GM19193 (cell line): ENCODE results near the gene FNDC3B.
A peak's percentile ranks its signal among the peaks of the same experiment; 100 is the strongest.

Source experiments
- POLR2A ChIP-seq: IDR thresholded peaks from 4 replicates; pipeline ENCODE4 v1.6.1; 2011; ENCODE audit not compliant: insufficient read depth, insufficient read length; ENCODE audit errors: extremely low read depth

The FNDC3B gene

DNA sequence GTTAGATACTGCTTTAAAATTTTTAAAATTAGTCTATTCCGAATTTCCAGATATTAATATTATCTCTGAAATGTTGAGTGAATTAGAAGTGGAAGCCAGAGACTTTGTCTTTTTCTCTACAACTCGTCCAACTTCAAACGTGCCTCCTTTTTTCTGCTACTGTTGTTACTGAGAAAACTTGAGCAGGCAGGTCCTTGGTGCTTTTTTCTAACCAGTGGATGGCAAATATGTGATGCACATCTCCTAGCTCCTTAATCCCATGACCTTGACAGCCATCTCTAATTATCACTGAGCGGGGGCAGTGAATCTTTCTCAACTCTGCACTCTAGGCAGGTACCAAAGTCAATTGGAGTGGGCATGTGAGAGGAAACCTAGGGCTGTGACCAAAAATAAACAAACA is 50.7 kb downstream of the FNDC3B start:
- no peak for TF ChIP-seq POLR2A

GRCh38 chr3:172092658-172093057 is 53.3 kb downstream of the FNDC3B start:
- TF ChIP-seq POLR2A, result no peak

DNA sequence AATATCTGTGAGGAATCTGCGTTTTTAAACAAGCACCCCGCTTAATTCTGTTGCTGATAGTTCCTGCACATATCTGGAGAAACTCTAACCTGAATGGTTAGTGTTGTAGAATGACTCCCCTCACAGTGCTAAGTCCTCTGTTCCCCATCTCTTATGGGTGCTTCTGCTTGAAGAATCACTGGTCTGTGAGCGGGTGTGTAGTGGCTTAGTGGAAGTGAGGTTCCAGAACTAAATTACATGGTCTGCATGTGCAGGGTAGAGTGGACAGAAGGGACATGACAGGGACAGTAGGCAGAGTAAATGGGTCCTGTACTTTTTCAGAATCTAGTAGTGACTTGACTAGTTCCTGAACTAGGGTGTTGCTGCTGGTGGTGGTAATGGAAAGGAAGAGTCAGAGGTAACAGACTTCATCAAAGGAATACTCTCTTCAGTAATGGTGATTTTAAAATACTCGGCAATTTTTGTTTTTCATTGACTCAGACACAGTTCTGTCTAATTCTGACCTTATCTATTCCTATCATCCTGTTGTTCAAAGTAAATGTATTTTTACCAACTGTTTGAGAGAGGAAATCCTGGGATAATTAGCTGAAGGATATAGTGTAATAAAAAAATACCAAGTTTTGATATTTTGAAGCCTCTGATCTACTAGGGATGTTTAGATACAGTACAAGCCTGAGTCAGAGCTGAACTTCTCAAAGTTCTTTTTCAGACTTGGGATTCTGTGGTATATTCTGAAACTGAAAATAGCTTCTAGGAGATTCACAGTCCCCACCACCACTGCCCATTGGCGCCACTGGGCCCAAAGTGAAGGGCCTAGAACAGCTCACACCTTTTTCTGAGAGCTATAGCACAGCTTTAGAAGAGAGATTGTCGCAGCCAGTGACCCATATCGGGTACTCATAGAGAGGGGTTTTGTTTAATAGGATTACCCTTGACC is 55.5 kb downstream of the FNDC3B start:
- TF ChIP-seq POLR2A, result no peak

- no peak for TF ChIP-seq POLR2A
These were observed 57.6 kb downstream of the FNDC3B start for GRCh38 chr3:172096881-172097420.

- no peak for TF ChIP-seq POLR2A
These were observed 58.2 kb downstream of the FNDC3B start for GRCh38 chr3:172097585-172097984.

GRCh38 chr3:172098698-172099494 is 59.5 kb downstream of the FNDC3B start:
- no peak for TF ChIP-seq POLR2A

DNA sequence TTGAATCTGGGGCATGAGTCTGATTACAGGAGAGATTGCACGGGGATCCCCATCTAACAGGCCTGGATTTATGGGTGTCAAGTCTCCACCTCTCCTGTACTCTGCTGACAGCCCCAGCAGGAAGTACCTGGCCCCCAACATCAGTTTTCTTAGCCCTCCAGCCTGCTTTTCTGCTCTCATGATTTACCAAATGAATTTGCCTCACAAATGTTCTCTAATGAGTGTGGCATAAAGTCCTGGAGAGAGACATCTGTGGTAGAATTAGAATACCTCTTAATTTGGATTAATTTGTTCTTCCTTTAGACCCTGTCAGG is 60.1 kb downstream of the FNDC3B start:
- TF ChIP-seq POLR2A, result no peak

- TF ChIP-seq POLR2A, result no peak
These were observed 61.1 kb downstream of the FNDC3B start for GRCh38 chr3:172100482-172100881.

DNA sequence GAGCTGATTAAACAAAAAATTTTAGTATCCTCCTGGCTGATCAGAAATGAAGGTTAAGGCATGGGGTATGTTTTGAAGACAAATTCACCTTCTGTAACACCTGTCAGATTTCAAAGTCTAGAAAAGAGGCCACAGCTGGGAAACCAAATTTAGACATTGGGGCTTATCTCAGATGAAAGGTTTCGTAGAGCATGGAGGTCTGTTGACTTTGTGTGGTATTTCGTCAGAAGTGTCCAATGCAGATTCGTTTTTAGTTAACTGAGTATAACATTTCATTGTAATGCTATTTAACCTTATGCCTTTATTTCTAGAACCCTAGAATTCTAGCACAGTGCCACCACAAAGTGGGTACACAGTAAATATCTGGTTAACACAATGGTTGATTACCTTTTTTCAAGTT is 61.7 kb downstream of the FNDC3B start:
- no peak for TF ChIP-seq POLR2A

- TF ChIP-seq POLR2A, result peak; percentile 40
These were observed 62.9 kb downstream of the FNDC3B start for GRCh38 chr3:172102123-172102882.

DNA sequence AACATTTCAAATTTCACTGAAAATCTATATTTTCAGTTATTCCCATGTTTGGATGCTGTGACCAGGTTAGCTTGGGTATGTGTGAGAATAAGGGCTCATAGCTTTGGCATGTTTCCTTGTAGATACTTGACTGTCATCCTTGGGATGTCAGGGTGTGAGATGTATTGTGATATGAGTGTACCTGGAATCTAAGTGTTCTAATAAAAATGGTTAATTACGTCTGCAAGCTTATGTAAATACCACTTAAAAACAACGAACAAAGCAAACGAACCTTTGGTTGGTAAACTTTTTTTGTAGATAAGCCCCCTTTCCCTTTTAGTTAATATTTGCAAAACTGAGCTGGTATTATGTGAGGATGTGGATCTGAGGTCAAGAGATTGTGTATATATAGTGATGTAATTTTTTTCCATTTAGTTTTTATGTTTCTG is 63.5 kb downstream of the FNDC3B start:
- TF ChIP-seq POLR2A, result no peak

GRCh38 chr3:172103724-172104123 is 64.3 kb downstream of the FNDC3B start:
- TF ChIP-seq POLR2A, result no peak

GRCh38 chr3:172104471-172105072 is 65.2 kb downstream of the FNDC3B start:
- no peak for TF ChIP-seq POLR2A

GRCh38 chr3:172106037-172106954 is 66.9 kb downstream of the FNDC3B start:
- no peak for TF ChIP-seq POLR2A

DNA sequence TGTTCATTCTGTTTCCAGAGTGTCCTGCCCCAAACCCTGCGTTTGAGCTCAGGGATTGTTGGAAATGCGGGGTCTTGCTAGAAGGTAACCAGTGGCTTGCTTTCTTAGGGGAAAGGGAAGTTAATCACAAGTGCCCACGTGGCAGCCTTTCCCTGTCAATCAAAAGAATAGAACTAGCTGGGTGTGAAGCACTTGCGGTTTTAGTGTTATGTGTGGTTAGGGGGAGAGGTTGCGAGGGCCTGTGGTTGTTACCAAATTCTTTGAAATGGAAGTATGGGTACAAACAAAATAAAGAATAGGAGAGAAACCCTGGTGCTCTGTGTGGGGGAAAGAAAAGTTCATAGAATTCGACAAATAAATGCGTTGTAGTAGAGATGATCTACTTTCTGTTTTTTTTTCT is 67.6 kb downstream of the FNDC3B start:
- TF ChIP-seq POLR2A, result no peak
